Endothelial cell of umbilical vein (primary cell): Measurements from ENCODE around the gene FAM193A.
"Not testable (repeated sequence)": the region's sequence is repeated elsewhere in the genome, so short reads cannot be mapped to it uniquely, and the experiment has no call there.

Experiments used
- EZH2 ChIP-seq: IDR thresholded peaks from 2 replicates; pipeline ENCODE4 v1.6.1; 2012; ENCODE audit warnings: borderline replicate concordance, low read depth, mild to moderate bottlenecking, moderate library complexity, low read length, inconsistent platforms; ENCODE audit not compliant: severe bottlenecking
- FOS ChIP-seq: IDR thresholded peaks from 2 replicates; pipeline ENCODE4 v1.6.1; 2011; ENCODE audit warnings: mild to moderate bottlenecking, low read length, moderate library complexity, borderline replicate concordance; ENCODE audit not compliant: insufficient read depth
- GATA2 ChIP-seq: IDR thresholded peaks from 2 replicates; pipeline ENCODE4 v1.7.0; 2011; ENCODE audit warnings: low read depth, mild to moderate bottlenecking, moderate library complexity, mixed read lengths, low read length; ENCODE audit not compliant: insufficient read length, insufficient read depth
- MYC ChIP-seq: IDR thresholded peaks from one replicate; pipeline ENCODE4 v1.6.1; 2011; ENCODE audit warnings: mild to moderate bottlenecking, low read depth, low read length
- POLR2AphosphoS5 ChIP-seq: IDR thresholded peaks from 2 replicates; pipeline ENCODE4 v1.6.1; 2012; ENCODE audit warnings: low read depth, mild to moderate bottlenecking, control low read depth, low read length, moderate library complexity; ENCODE audit not compliant: insufficient read depth
- TF ChIP-seq, protein P1 (sequence below), 2 donors: IDR thresholded peaks; 1 replicate in 1 of 2; 2 replicates in 1 of 2; pipeline ENCODE4 v1.5.1; 2011; ENCODE audit warnings: low read length in 2 of 2, mild to moderate bottlenecking in 2 of 2, moderate library complexity in 2 of 2, control low read depth in 1 of 2, inconsistent platforms in 1 of 2, low read depth in 1 of 2; ENCODE audit not compliant: insufficient read depth in 1 of 2; ENCODE audit errors: extremely low read depth in 1 of 2
- TF ChIP-seq, protein P2 (sequence below): IDR thresholded peaks from 2 replicates; pipeline ENCODE4 v1.6.1; 2011; ENCODE audit not compliant: insufficient read depth, insufficient read length

DNA sequence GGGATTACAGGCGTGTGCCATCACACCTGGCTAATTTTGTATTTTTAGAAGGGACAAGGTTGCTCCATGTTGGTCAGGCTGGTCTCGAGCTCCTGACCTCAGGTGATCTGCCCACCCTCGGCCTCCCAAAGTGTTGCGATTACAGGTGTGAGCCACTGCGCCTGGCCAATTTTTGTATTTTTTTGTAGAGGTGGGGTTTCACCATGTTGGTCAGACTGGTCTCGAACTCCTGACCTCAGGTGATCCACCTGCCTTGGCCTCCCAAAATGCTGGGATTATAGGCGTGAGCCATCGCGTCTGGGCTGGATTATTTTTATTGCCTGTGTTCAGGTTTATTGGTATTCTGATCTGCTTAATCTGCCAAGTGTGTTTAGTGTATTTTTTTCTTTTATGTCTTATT lies 82.3 kb downstream of the FAM193A start:
- TF ChIP-seq EZH2, FOS, MYC, GATA2, POLR2AphosphoS5: not testable (repeated sequence)
- TF ChIP-seq, protein P1, sequence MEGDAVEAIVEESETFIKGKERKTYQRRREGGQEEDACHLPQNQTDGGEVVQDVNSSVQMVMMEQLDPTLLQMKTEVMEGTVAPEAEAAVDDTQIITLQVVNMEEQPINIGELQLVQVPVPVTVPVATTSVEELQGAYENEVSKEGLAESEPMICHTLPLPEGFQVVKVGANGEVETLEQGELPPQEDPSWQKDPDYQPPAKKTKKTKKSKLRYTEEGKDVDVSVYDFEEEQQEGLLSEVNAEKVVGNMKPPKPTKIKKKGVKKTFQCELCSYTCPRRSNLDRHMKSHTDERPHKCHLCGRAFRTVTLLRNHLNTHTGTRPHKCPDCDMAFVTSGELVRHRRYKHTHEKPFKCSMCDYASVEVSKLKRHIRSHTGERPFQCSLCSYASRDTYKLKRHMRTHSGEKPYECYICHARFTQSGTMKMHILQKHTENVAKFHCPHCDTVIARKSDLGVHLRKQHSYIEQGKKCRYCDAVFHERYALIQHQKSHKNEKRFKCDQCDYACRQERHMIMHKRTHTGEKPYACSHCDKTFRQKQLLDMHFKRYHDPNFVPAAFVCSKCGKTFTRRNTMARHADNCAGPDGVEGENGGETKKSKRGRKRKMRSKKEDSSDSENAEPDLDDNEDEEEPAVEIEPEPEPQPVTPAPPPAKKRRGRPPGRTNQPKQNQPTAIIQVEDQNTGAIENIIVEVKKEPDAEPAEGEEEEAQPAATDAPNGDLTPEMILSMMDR (IDR thresholded peaks at IDR 0.05; ENCODE audit: extremely low read depth in 1 of 2, insufficient read depth in 1 of 2, low read depth in 1 of 2, low read length in 2 of 2) = not testable (repeated sequence)
- TF ChIP-seq, protein P2, sequence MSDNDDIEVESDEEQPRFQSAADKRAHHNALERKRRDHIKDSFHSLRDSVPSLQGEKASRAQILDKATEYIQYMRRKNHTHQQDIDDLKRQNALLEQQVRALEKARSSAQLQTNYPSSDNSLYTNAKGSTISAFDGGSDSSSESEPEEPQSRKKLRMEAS = not testable (repeated sequence)
